ENCODE measurements around the gene DAGLA.

DNA sequence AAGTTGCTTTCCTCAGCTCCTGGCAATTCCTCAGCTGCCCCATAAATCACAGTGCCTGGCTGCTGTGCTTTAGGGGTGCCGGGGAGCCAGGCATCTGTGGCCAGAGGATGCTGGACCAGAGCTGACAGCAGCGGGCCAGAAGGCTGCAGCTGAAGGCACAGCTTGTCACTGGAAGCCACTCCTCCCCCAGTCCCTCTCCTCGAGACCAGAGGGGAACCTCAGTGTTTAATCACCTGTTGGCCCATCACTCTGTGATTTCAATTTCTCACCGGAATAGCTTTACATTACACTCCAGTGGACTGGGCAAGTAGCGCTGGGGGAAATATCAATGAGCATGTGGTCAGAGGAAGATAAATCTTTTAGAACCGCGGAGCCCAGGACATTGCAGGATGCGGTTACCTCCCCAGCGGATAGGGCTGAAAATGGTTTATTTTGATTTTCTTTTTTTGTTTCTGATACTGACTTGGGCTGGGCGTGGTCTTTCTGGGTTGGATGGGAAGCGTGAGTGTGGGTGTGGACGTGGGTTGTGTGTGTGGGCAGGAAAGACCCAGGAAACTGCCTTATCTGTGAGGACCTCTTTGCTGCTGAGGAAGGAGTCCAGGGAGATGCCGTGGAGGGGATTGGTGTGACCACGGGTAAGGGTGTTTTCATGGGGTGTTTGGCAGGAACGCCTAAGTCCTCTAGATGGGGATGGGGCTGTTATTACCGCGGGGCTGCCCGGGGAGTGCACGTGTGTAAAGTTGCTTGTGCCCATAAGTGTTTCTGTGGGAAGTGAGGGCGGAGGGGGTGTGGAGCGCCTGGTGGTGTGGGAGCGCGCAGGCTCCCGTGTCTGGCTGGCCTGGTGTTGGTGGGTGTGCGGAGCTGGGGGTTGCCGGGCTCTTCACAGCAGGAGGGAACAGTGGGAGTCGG is 4.0 kb downstream of the DAGLA start:
- no peak for TF ChIP-seq TCF12 (IDR thresholded peaks at IDR 0.05)
- no peak for TF ChIP-seq TCF12 (CRISPR knock-in tag; IDR thresholded peaks at IDR 0.05)
- TF ChIP-seq NFIC (IDR thresholded peaks at IDR 0.05; ENCODE audit: low read length): no peak
- TF ChIP-seq ONECUT2 (CRISPR knock-in tag; IDR thresholded peaks at IDR 0.05): no peak
- TF ChIP-seq, protein P1, sequence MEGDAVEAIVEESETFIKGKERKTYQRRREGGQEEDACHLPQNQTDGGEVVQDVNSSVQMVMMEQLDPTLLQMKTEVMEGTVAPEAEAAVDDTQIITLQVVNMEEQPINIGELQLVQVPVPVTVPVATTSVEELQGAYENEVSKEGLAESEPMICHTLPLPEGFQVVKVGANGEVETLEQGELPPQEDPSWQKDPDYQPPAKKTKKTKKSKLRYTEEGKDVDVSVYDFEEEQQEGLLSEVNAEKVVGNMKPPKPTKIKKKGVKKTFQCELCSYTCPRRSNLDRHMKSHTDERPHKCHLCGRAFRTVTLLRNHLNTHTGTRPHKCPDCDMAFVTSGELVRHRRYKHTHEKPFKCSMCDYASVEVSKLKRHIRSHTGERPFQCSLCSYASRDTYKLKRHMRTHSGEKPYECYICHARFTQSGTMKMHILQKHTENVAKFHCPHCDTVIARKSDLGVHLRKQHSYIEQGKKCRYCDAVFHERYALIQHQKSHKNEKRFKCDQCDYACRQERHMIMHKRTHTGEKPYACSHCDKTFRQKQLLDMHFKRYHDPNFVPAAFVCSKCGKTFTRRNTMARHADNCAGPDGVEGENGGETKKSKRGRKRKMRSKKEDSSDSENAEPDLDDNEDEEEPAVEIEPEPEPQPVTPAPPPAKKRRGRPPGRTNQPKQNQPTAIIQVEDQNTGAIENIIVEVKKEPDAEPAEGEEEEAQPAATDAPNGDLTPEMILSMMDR (CRISPR knock-in tag; IDR thresholded peaks at IDR 0.05): no peak
